AG09309 (cell line): ENCODE results near the gene DAO.

Experiments
- DNase-seq: peaks from one replicate; pipeline ENCODE4 v3.0.0-alpha.2; 2010; ENCODE audit warnings: low read depth
- H3K4me3 ChIP-seq: 2 replicates; pipeline ENCODE4 v1.5.1; 2011; ENCODE audit warnings: mild to moderate bottlenecking, low read depth, low read length, moderate library complexity; ENCODE audit not compliant: control insufficient read depth
- CTCF ChIP-seq: IDR thresholded peaks from 2 replicates; pipeline ENCODE4 v1.5.1; 2011; ENCODE audit warnings: mild to moderate bottlenecking, low read depth, low read length, inconsistent platforms; ENCODE audit not compliant: insufficient read depth, control insufficient read depth; ENCODE audit errors: missing control alignments

DAO gene

DNA sequence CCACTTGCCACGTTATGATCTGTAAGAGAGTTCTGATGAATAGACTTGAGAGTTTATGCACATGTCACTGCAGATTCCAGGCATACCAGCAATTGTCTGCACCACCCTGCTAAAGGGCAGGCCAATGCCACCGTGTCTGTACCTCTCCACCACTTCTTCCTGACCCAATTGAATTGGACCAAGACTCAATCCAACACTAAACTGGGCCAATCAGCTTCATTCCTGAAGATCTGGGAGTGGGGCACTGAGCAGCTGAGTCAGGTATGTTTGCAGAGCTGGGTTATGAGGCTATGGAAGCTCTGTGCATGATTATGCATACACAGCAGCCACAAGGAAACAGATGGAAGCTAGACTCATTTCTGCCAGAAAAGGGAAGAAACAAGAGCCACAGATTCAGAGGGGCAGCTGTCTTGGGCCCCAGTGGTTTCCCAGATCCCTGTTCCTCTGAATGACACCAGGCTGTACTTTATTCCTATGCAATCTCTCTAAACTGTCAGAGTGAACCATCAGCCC, 28.0 kb downstream of the DAO start:
- no peak for DNase-seq
- TF ChIP-seq CTCF, result no peak
- H3K4me3 ChIP-seq, result no peak overlapping the region

DNA sequence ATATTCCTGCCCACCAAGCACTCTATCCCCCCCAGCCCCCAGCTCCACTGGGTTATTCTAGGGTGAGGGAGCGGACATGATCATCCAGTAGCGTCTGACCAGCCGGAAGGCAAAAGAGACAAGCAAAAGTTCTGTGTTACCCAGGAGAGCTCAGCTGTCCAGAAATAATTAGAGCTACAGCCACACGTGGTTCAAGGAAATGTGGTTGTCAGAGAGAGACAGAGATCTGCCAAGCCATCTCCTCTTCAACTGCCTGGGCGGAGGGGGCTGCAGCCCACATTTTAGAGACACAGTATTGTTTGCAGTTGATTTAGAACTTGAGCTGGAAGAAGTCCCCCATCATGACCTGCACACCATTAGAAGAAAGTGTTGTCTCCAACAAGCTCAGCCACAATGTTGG, 30.4 kb downstream of the DAO start:
- no peak for TF ChIP-seq CTCF
- no peak for DNase-seq
- H3K4me3 ChIP-seq, result no peak overlapping the region

- TF ChIP-seq CTCF, result no peak
- no peak overlapping the region for H3K4me3 ChIP-seq
- no peak for DNase-seq
These were observed 32.0 kb downstream of the DAO start for GRCh38 chr12:108911915-108912314.

- TF ChIP-seq CTCF, result no peak
- H3K4me3 ChIP-seq, result no peak overlapping the region
- DNase-seq, result no peak
These were observed 32.5 kb downstream of the DAO start for GRCh38 chr12:108912361-108912760.

DNA sequence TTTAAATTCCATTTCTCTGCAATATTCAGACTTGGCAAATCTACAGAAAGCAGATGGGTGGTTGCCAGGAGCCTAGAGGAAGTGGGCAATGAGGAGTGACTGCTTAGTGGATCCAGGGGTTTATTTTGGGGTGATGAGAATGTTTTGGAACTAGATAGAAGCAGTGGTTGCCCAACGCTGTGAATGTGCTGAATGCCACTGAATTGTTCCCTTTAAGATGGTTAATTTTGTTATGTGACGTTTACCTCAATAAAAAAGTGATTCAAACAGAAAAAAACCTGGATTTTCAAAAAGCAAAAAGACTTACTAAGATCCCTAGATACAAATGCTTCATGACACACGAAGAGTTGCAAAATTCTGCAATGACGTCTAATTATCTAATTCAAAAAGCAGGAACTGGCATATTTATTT, 34.2 kb downstream of the DAO start:
- no peak overlapping the region for H3K4me3 ChIP-seq
- TF ChIP-seq CTCF, result no peak
- DNase-seq, result peak; percentile 27

GRCh38 chr12:108915632-108916133, 35.8 kb downstream of the DAO start:
- TF ChIP-seq CTCF, result no peak
- H3K4me3 ChIP-seq, result no peak overlapping the region
- no peak for DNase-seq

DNA sequence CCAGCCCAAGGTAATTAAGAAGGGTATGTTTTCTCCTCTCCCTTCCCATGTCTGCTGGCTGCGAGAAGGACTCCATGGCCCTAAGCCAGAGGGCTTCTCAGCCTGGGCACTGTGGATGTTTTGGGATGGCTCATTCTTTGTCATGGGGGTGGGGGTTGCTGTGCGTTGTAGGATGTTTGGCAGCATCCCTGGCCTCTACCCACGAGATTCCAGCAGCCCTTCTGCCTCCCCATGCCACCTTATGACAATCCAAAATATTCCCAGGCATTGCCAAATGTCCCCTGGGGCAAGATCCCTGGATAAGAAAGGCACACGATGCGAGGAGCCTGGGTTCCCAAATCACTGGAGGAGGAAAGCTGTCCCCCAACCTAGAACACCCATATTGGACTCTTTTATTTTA, 36.4 kb downstream of the DAO start:
- H3K4me3 ChIP-seq, result no peak overlapping the region
- TF ChIP-seq CTCF, result no peak
- DNase-seq, result no peak
